Measurements from ENCODE around the gene SPECC1.

DNA sequence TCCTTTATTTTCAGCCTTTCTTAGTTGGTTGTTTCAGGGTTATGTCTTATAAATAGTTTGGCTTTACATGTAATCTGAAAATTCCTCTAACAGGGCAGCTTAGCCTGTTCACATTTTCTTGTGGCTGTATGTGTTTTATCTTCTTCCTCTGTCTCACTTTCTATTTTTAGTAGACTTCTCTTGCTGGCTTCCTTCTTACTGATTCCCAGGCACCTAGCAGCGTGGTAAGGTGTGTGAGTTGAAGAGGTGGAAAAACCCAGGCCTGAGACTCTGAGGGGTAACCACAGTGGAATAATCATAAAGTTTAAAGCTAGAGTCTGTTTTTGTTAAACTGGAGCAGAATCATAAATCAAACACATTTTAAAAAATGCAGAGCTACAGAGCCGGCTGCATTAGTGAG, 267.3 kb downstream of the SPECC1 start:
- TF ChIP-seq EP300 (IDR thresholded peaks at IDR 0.05) (no peak), POLR2AphosphoS5 (IDR thresholded peaks at IDR 0.05) (no peak)
- TF ChIP-seq, protein P1, sequence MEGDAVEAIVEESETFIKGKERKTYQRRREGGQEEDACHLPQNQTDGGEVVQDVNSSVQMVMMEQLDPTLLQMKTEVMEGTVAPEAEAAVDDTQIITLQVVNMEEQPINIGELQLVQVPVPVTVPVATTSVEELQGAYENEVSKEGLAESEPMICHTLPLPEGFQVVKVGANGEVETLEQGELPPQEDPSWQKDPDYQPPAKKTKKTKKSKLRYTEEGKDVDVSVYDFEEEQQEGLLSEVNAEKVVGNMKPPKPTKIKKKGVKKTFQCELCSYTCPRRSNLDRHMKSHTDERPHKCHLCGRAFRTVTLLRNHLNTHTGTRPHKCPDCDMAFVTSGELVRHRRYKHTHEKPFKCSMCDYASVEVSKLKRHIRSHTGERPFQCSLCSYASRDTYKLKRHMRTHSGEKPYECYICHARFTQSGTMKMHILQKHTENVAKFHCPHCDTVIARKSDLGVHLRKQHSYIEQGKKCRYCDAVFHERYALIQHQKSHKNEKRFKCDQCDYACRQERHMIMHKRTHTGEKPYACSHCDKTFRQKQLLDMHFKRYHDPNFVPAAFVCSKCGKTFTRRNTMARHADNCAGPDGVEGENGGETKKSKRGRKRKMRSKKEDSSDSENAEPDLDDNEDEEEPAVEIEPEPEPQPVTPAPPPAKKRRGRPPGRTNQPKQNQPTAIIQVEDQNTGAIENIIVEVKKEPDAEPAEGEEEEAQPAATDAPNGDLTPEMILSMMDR (IDR thresholded peaks at IDR 0.05) = no peak

Measured in sigmoid colon (tissue), 4 donors.